ENCODE results near the gene MEN1. TPM values are rescaled to one million over a fixed set of nuclear protein-coding genes. Genes with fewer than 3 reads are reported as not detected.

The MEN1 gene
- total and polyA plus RNA-seq, 10 donors = 17.8 to 33.6 (median 27.2) TPM

- H3K9me3 ChIP-seq = no peaks in the 10 kb centered on the region
- H3K4me3 ChIP-seq = peak overlapping the region in 1 of 8 donors; percentile 28
- H3K27ac ChIP-seq = peak overlapping the region; percentile 63 to 91 (median 81)
- H3K27me3 ChIP-seq (replicated peaks in 1 of 7) = no peaks in the 10 kb centered on the region
- H3K36me3 ChIP-seq = peaks cover 2 to 93% (median 65%) of the 10 kb centered on the region in 6 donors
- WGBS, 5 donors = 31 to 50% (median 38%) methylated on average over 11 of the region's 11 CpGs
- peak; percentile 88 for DNase-seq
- H3K4me1 ChIP-seq = peaks cover 74 to 100% (median 98%) of the 10 kb centered on the region in 6 donors
- TF ChIP-seq POLR2AphosphoS5 (IDR thresholded peaks at IDR 0.05) (peak in 2 of 3 donors; percentile 53 to 70), CTCF (IDR thresholded peaks at IDR 0.05 in 8 of 11, conservative IDR thresholded peaks at IDR 0.05 in 3 of 11) (no peak)
- intact Hi-C loops (cut with DNase I; ENCODE audit: low total_unique reads) = no loop called here
Measured at GRCh38 chr11:64764040-64764611, 46.2 kb downstream of the MEN1 start.

DNA sequence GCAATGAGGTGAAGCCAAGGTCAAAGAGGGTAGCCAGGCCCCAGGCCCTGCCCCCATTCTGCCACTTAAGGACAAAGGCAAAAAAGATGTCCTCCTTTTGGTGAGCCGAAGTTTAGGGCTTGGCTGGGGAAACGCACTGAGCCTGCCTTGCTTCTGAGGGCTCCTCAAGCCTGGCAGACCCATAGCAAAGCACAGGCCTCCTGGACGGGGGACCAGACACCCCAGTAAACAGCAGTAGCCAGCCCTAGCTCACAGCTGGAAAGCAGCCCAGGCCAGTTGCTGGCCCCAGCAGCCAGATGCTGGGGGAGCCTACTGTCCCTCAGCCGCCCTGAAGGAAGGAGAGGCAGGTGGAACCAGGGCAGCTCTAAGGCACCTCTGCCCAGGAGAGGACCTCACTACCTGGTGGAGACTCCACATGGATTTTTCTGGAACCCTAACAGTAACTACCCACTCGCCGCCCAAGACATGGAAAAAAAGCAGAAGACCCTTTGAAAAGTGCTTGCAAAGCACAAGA, 46.8 kb downstream of the MEN1 start:
- TF ChIP-seq POLR2AphosphoS5 (IDR thresholded peaks at IDR 0.05) = peak in 2 of 3 donors; percentile 5 to 68
- no peak for TF ChIP-seq POLR2A (IDR thresholded peaks at IDR 0.05)
- TF ChIP-seq CTCF (IDR thresholded peaks at IDR 0.05 in 8 of 11, conservative IDR thresholded peaks at IDR 0.05 in 3 of 11) = no peak
- Histone ChIP-seq H3K4me1 (peaks cover 73 to 100% (median 96%) of the 10 kb centered on the region in 6 donors), H3K9me3 (no peaks in the 10 kb centered on the region), H3K4me3 (peak overlapping the region in 1 of 8 donors; percentile 28), H3K27me3 (replicated peaks in 1 of 7) (no peaks in the 10 kb centered on the region), H3K27ac (peak overlapping the region; percentile 63 to 91 (median 81)), H3K36me3 (peaks cover 2 to 88% (median 60%) of the 10 kb centered on the region in 6 donors)
- WGBS, 5 donors = 49 to 83% (median 67%) methylated on average over 5 to 6 of the region's 6 CpGs
- peak; percentile 75 for DNase-seq
- intact Hi-C loops (cut with DNase I; ENCODE audit: low total_unique reads) = no loop called here

DNA sequence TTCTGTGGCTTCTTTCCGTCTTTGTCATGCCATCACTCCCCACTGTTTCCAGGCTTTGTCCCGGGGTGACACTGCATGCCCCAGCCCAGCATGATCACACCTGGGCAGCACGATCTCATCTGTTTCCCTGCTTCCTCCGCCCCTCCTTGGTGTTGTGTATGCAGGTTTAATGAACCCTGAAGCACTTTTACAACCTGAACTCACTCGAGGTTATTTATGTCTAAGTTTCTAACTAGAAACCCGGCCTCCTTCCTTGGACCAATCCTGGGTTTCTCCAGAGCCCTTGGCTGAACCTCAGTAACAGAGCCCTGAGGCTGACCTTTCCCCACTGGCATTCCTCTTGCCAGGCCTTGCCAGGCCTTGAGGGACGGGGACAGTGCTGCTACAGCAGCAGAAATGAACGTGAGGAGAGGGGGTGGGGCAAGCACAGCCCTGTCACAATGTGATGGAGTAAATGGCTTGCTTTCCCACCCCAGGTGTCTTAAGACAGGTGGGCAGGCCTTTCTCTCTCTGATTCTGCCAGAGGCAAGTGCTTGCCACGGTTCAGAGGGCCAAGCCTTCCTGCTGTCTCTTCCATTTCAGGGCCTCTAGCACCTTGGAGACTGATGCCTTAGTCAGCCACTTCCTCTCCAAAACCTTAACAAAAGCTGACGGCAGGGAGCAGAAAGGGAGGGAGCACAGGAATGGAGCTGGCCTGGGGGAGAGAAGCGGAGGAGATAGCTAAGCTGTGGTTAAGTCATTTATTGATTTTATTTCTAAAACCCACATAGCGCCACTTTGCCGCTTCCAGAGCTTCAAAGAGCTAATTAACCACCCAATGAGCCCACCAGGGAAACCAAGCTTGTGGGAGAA, 47.5 kb downstream of the MEN1 start:
- Histone ChIP-seq H3K4me3 (peak overlapping the region in 1 of 8 donors; percentile 28), H3K27ac (peak overlapping the region; percentile 63 to 91 (median 81)), H3K27me3 (replicated peaks in 1 of 7) (no peaks in the 10 kb centered on the region), H3K9me3 (no peaks in the 10 kb centered on the region), H3K36me3 (peaks cover 2 to 81% (median 53%) of the 10 kb centered on the region in 6 donors), H3K4me1 (peaks cover 67 to 100% (median 89%) of the 10 kb centered on the region in 6 donors)
- TF ChIP-seq POLR2A (IDR thresholded peaks at IDR 0.05) (no peak), POLR2AphosphoS5 (IDR thresholded peaks at IDR 0.05) (peak in 2 of 3 donors; percentile 55 to 60)
- 35 to 52% (median 45%) methylated on average over 13 of the region's 13 CpGs for WGBS, 5 donors
- peak; percentile 76 for DNase-seq
- intact Hi-C loops (cut with DNase I; ENCODE audit: low total_unique reads) = no loop called here

- 59 to 77% (median 61%) methylated on average over 5 of the region's 5 CpGs for WGBS, 5 donors
- Histone ChIP-seq H3K9me3 (no peaks in the 10 kb centered on the region), H3K27me3 (replicated peaks in 1 of 7) (no peaks in the 10 kb centered on the region), H3K36me3 (peaks cover under 1 to 75% (median 47%) of the 10 kb centered on the region in 6 donors), H3K4me1 (peaks cover 60 to 94% (median 83%) of the 10 kb centered on the region in 6 donors), H3K4me3 (peak overlapping the region in 1 of 8 donors; percentile 28), H3K27ac (peak overlapping the region; percentile 49 to 91 (median 81))
- no peak for DNase-seq
- peak; percentile 60 to 72 (median 68) for TF ChIP-seq POLR2AphosphoS5 (IDR thresholded peaks at IDR 0.05)
- no peak for TF ChIP-seq CTCF (IDR thresholded peaks at IDR 0.05 in 8 of 11, conservative IDR thresholded peaks at IDR 0.05 in 3 of 11)
- intact Hi-C loops (cut with DNase I; ENCODE audit: low total_unique reads) = no loop called here
Measured at GRCh38 chr11:64762277-64762673, 48.1 kb downstream of the MEN1 start.

Measured in spleen (tissue), 11 donors.